ENCODE data around the gene KIAA0930.

DNA sequence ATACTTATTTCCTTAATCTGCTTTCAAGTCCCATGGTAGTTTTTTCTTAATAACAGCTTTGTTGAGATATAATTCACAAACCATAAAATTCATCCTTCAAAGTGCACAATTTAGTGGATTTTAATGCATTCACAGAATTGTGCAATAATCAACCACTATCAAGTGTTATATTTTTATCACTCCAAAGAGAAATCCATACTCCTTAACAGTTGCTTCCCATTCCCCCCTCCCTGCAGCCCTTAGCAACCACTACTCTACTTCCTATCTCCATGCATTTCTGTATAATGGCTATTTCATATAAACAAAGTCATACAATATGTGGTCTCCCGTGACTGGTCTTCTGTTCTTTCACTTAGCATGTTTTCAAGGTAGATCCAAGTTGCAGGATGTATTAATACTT is 95.8 kb downstream of the KIAA0930 start:
- TF ChIP-seq, protein P1, sequence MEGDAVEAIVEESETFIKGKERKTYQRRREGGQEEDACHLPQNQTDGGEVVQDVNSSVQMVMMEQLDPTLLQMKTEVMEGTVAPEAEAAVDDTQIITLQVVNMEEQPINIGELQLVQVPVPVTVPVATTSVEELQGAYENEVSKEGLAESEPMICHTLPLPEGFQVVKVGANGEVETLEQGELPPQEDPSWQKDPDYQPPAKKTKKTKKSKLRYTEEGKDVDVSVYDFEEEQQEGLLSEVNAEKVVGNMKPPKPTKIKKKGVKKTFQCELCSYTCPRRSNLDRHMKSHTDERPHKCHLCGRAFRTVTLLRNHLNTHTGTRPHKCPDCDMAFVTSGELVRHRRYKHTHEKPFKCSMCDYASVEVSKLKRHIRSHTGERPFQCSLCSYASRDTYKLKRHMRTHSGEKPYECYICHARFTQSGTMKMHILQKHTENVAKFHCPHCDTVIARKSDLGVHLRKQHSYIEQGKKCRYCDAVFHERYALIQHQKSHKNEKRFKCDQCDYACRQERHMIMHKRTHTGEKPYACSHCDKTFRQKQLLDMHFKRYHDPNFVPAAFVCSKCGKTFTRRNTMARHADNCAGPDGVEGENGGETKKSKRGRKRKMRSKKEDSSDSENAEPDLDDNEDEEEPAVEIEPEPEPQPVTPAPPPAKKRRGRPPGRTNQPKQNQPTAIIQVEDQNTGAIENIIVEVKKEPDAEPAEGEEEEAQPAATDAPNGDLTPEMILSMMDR (conservative IDR thresholded peaks at IDR 0.05), result no peak
- TF ChIP-seq EZH2 (IDR thresholded peaks at IDR 0.05; ENCODE audit: low read depth), result no peak

Data from PC-9 (cell line).